IPS-18a (cell line): Measurements from ENCODE around the gene MCTP2.

Experiments
- H3K27ac ChIP-seq: one replicate; pipeline ENCODE4 v1.5.1; 2013; ENCODE audit warnings: low read length
- H3K27me3 ChIP-seq: one replicate; pipeline ENCODE4 v1.6.1; 2013; ENCODE audit warnings: mild to moderate bottlenecking, low read length; ENCODE audit not compliant: control insufficient read depth, insufficient read depth
- H3K36me3 ChIP-seq: one replicate; pipeline ENCODE4 v1.6.1; 2013; ENCODE audit warnings: low read depth, low read length; ENCODE audit not compliant: control insufficient read depth
- H3K4me1 ChIP-seq: one replicate; pipeline ENCODE4 v1.6.1; 2013; ENCODE audit warnings: low read depth, low read length; ENCODE audit not compliant: control insufficient read depth
- H3K4me3 ChIP-seq: one replicate; pipeline ENCODE4 v1.5.1; 2013; ENCODE audit warnings: low read length
- H3K9ac ChIP-seq: one replicate; pipeline ENCODE4 v1.6.1; 2013; ENCODE audit warnings: mild to moderate bottlenecking, low read length, moderate library complexity
- H3K9me3 ChIP-seq: one replicate; pipeline ENCODE4 v1.6.1; 2013; ENCODE audit warnings: low read depth, low read length; ENCODE audit not compliant: control insufficient read depth

MCTP2 gene

GRCh38 chr15:94306700-94307650 lies 75.6 kb downstream of the MCTP2 start:
- Histone ChIP-seq H3K4me3 (no peak overlapping the region), H3K36me3 (no peaks in the 10 kb centered on the region), H3K27me3 (no peaks in the 10 kb centered on the region), H3K4me1 (no peaks in the 10 kb centered on the region), H3K9me3 (no peaks in the 10 kb centered on the region), H3K9ac (no peak overlapping the region), H3K27ac (no peak overlapping the region)

- Histone ChIP-seq H3K27me3 (no peaks in the 10 kb centered on the region), H3K4me3 (no peak overlapping the region), H3K36me3 (no peaks in the 10 kb centered on the region), H3K27ac (no peak overlapping the region), H3K9me3 (no peaks in the 10 kb centered on the region), H3K9ac (no peak overlapping the region), H3K4me1 (peaks cover 11% of the 10 kb centered on the region)
These were observed 81.6 kb downstream of the MCTP2 start for GRCh38 chr15:94312946-94313345.

GRCh38 chr15:94314639-94315038 lies 83.3 kb downstream of the MCTP2 start:
- Histone ChIP-seq H3K4me1 (peaks cover 11% of the 10 kb centered on the region), H3K27ac (no peak overlapping the region), H3K4me3 (no peak overlapping the region), H3K36me3 (no peaks in the 10 kb centered on the region), H3K9me3 (no peaks in the 10 kb centered on the region), H3K9ac (no peak overlapping the region), H3K27me3 (no peaks in the 10 kb centered on the region)

GRCh38 chr15:94317211-94317610 lies 85.8 kb downstream of the MCTP2 start:
- Histone ChIP-seq H3K27me3 (no peaks in the 10 kb centered on the region), H3K4me1 (peaks cover 11% of the 10 kb centered on the region), H3K27ac (no peak overlapping the region), H3K9ac (no peak overlapping the region), H3K9me3 (no peaks in the 10 kb centered on the region), H3K4me3 (no peak overlapping the region), H3K36me3 (no peaks in the 10 kb centered on the region)

GRCh38 chr15:94322141-94322540 lies 90.8 kb downstream of the MCTP2 start:
- no peak overlapping the region for H3K9ac ChIP-seq
- no peaks in the 10 kb centered on the region for H3K9me3 ChIP-seq
- H3K27me3 ChIP-seq, result no peaks in the 10 kb centered on the region
- H3K27ac ChIP-seq, result no peak overlapping the region
- H3K4me3 ChIP-seq, result no peak overlapping the region
- H3K4me1 ChIP-seq, result peaks cover 5% of the 10 kb centered on the region
- H3K36me3 ChIP-seq, result no peaks in the 10 kb centered on the region

GRCh38 chr15:94323076-94323475 lies 91.7 kb downstream of the MCTP2 start:
- H3K9ac ChIP-seq, result no peak overlapping the region

GRCh38 chr15:94324117-94324826 lies 92.9 kb downstream of the MCTP2 start:
- Histone ChIP-seq H3K9me3 (no peaks in the 10 kb centered on the region), H3K4me3 (no peak overlapping the region), H3K9ac (no peak overlapping the region), H3K27ac (no peak overlapping the region), H3K4me1 (peaks cover 5% of the 10 kb centered on the region), H3K36me3 (no peaks in the 10 kb centered on the region), H3K27me3 (no peaks in the 10 kb centered on the region)

More at GRCh38 chr15:94323076-94323475, 91.7 kb downstream of the MCTP2 start:
- no peak overlapping the region for H3K27ac ChIP-seq
- no peaks in the 10 kb centered on the region for H3K36me3 ChIP-seq
- no peak overlapping the region for H3K4me3 ChIP-seq
- H3K4me1 ChIP-seq, result peaks cover 5% of the 10 kb centered on the region
- H3K27me3 ChIP-seq, result no peaks in the 10 kb centered on the region
- H3K9me3 ChIP-seq, result no peaks in the 10 kb centered on the region

GRCh38 chr15:94324835-94325767 lies 93.7 kb downstream of the MCTP2 start:
- H3K36me3 ChIP-seq, result no peaks in the 10 kb centered on the region
- no peaks in the 10 kb centered on the region for H3K9me3 ChIP-seq
- H3K27ac ChIP-seq, result no peak overlapping the region
- H3K27me3 ChIP-seq, result no peaks in the 10 kb centered on the region
- H3K4me1 ChIP-seq, result peaks cover 5% of the 10 kb centered on the region
- H3K4me3 ChIP-seq, result no peak overlapping the region
- H3K9ac ChIP-seq, result no peak overlapping the region

- Histone ChIP-seq H3K9me3 (no peaks in the 10 kb centered on the region), H3K9ac (no peak overlapping the region), H3K36me3 (no peaks in the 10 kb centered on the region), H3K27me3 (no peaks in the 10 kb centered on the region), H3K27ac (no peak overlapping the region), H3K4me3 (no peak overlapping the region), H3K4me1 (peaks cover 5% of the 10 kb centered on the region)
These were observed 96.1 kb downstream of the MCTP2 start for GRCh38 chr15:94327356-94327936.

- Histone ChIP-seq H3K27ac (no peak overlapping the region), H3K4me1 (peaks cover 9% of the 10 kb centered on the region), H3K9ac (no peak overlapping the region), H3K4me3 (no peak overlapping the region), H3K9me3 (no peaks in the 10 kb centered on the region), H3K27me3 (no peaks in the 10 kb centered on the region), H3K36me3 (no peaks in the 10 kb centered on the region)
These were observed 100.4 kb downstream of the MCTP2 start for GRCh38 chr15:94331731-94332130.

- Histone ChIP-seq H3K4me1 (peaks cover 9% of the 10 kb centered on the region), H3K9me3 (no peaks in the 10 kb centered on the region), H3K36me3 (no peaks in the 10 kb centered on the region), H3K9ac (no peak overlapping the region), H3K27ac (no peak overlapping the region), H3K4me3 (no peak overlapping the region), H3K27me3 (no peaks in the 10 kb centered on the region)
These were observed 104.3 kb downstream of the MCTP2 start for GRCh38 chr15:94335616-94336015.
